ENCODE data around the gene WDR38. TPM values are rescaled to one million over a fixed set of nuclear protein-coding genes. Genes with fewer than 3 reads are reported as not detected.
A peak's percentile ranks its signal among the peaks of the same experiment; 100 is the strongest.

The WDR38 gene
- polyA plus RNA-seq, 1 of the 3 experiments (the other 2 are of a cell fraction), result not detected

DNA sequence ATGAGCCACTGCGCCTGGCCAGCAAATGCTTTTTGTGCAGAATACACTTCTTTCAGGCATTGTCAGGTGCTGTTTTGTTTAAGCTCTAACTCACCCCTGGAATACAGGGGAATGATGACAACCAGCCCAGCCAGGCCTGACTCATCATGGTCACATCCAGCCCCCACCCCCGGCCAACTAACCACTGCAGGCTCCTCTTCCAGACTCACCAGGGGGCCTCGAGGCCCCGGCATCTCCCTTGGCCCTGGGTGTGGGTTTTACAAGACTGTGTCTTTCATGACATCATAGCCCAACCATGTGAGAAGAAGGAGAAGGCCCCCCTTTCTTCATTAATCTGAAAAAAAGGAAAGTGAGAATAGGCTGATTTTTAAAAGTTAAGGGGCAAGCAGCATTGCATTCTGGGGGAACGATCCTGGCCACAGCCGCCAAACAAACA is 40.8 kb upstream of the WDR38 start (continued):
- TF ChIP-seq, protein P1, sequence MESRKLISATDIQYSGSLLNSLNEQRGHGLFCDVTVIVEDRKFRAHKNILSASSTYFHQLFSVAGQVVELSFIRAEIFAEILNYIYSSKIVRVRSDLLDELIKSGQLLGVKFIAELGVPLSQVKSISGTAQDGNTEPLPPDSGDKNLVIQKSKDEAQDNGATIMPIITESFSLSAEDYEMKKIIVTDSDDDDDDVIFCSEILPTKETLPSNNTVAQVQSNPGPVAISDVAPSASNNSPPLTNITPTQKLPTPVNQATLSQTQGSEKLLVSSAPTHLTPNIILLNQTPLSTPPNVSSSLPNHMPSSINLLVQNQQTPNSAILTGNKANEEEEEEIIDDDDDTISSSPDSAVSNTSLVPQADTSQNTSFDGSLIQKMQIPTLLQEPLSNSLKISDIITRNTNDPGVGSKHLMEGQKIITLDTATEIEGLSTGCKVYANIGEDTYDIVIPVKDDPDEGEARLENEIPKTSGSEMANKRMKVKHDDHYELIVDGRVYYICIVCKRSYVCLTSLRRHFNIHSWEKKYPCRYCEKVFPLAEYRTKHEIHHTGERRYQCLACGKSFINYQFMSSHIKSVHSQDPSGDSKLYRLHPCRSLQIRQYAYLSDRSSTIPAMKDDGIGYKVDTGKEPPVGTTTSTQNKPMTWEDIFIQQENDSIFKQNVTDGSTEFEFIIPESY (IDR thresholded peaks at IDR 0.05; ENCODE audit: borderline replicate concordance, low read depth), result no peak
- no peak for TF ChIP-seq RAD21 (IDR thresholded peaks at IDR 0.05; ENCODE audit: low read length)
- TF ChIP-seq, protein P2, sequence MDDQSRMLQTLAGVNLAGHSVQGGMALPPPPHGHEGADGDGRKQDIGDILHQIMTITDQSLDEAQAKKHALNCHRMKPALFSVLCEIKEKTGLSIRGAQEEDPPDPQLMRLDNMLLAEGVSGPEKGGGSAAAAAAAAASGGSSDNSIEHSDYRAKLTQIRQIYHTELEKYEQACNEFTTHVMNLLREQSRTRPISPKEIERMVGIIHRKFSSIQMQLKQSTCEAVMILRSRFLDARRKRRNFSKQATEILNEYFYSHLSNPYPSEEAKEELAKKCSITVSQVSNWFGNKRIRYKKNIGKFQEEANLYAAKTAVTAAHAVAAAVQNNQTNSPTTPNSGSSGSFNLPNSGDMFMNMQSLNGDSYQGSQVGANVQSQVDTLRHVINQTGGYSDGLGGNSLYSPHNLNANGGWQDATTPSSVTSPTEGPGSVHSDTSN (IDR thresholded peaks at IDR 0.05), result peak; percentile 74

DNA sequence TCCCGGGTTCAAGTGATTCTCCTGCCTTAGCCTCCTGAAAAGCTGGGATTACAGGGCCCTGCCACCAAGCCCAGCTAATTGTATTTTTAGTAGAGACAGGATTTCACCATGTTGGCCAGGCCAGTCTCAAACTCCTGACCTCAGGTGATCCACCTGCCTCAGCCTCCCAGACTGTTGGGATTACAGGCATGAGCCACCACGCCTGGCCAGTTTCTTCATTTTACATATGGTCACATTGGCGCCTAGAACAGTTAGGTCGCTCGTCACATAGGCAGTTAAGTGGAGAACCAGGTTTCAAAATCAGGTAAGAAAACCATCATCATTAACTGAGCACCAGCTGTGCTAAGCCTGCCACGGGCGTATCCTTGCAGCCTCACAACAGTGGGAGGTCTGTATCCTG is 40.2 kb upstream of the WDR38 start:
- ChIA-PET CTCF (interaction anchor here (1.2 to 3.3 kb wide), 6 partner anchors 36 to 46 kb away, joined by 3 to 22 read pairs (median 5); partner anchors contain the start of genes NR6A1 and WDR38), POLR2A (no interaction called here)
- Histone ChIP-seq H3K9me2 (no peaks in the 10 kb centered on the region), H3K27ac (ENCODE audit: low read depth in 2 of 2, low read length in 1 of 2) (peak overlapping the region in 1 of 2 experiments; percentile 72; a peak in 2 of 4 replicates), H3K4me1 (ENCODE audit: control insufficient read depth in 1 of 2, insufficient read depth in 2 of 2, low read depth in 1 of 2, low read length in 1 of 2) (peaks cover 0 to 25% of the 10 kb centered on the region in 2 experiments; a peak in 3 of 4 replicates), H3K79me2 (ENCODE audit: insufficient read depth) (no peaks in the 10 kb centered on the region), H3F3A (replicated peaks; ENCODE audit: insufficient read depth) (peaks cover 27% of the 10 kb centered on the region), H4K20me1 (ENCODE audit: insufficient read depth) (no peaks in the 10 kb centered on the region), H3K4me2 (peak overlapping the region; percentile 55; the same call in 1 of the 2 replicates), H3K27me3 (ENCODE audit: insufficient read depth) (no peaks in the 10 kb centered on the region), H3K4me3 (ENCODE audit: low read depth in 2 of 2, low read length in 1 of 2) (no peak overlapping the region), H3K36me3 (replicated peaks in 1 of 2; ENCODE audit: control insufficient read depth in 1 of 2, insufficient read depth in 2 of 2, low read length in 1 of 2) (no peaks in the 10 kb centered on the region), H3K9ac (peak overlapping the region; percentile 6; the same call in 1 of the 2 replicates), H2AFZ (ENCODE audit: low read depth) (no peak overlapping the region), H3K9me3 (no peaks in the 10 kb centered on the region)
- WGBS (ENCODE audit: low lambda C conversion rate), result 97% methylated on average over 7 of the region's 7 CpGs
- TF ChIP-seq ELF1 (IDR thresholded peaks at IDR 0.05), result no peak
- TF ChIP-seq, protein P3, sequence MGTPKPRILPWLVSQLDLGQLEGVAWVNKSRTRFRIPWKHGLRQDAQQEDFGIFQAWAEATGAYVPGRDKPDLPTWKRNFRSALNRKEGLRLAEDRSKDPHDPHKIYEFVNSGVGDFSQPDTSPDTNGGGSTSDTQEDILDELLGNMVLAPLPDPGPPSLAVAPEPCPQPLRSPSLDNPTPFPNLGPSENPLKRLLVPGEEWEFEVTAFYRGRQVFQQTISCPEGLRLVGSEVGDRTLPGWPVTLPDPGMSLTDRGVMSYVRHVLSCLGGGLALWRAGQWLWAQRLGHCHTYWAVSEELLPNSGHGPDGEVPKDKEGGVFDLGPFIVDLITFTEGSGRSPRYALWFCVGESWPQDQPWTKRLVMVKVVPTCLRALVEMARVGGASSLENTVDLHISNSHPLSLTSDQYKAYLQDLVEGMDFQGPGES (IDR thresholded peaks at IDR 0.05; ENCODE audit: low read depth, low read length), result no peak
- TF ChIP-seq FOSL2 (IDR thresholded peaks at IDR 0.05; ENCODE audit: borderline replicate concordance, low read depth), result no peak
- TF ChIP-seq JUND (IDR thresholded peaks at IDR 0.05), result no peak
- TF ChIP-seq, protein P1 (IDR thresholded peaks at IDR 0.05; ENCODE audit: borderline replicate concordance, low read depth), result no peak
- no peak for TF ChIP-seq RAD21 (IDR thresholded peaks at IDR 0.05; ENCODE audit: low read length)
- TF ChIP-seq NFIC (IDR thresholded peaks at IDR 0.05; ENCODE audit: borderline replicate concordance), result no peak
- TF ChIP-seq CHD2 (IDR thresholded peaks at IDR 0.05; ENCODE audit: low read length, partially characterized antibody), result no peak
- DNase-seq, result no peak
